GM12878 (cell line): Measurements from ENCODE around the gene CAMTA1. TPM values are rescaled to one million over a fixed set of nuclear protein-coding genes. Genes with fewer than 3 reads are reported as not detected.

ENCODE experiments used
- ATAC-seq: fragments of 200-7000 bp; cut with Tn5 transposase; 3 replicates; pipeline ENCODE4 v1.9.1; 2020; ENCODE audit warnings: mild to moderate bottlenecking, moderate library complexity
- BruUV-seq: library from RNA; stranded (reverse); fragments of 400-500 nt; replicated peaks from 2 replicates; lab custom pipeline; 2021; lab: Mats Ljungman, UMichigan
- CTCF ChIA-PET: fragments of 300-600 bp; sonication (Branson Sonifier 250); formaldehyde crosslinking; extraction: SDS; loops from one replicate; lab custom pipeline; 2021; ENCODE audit warnings: inconsistent platforms; lab: Yijun Ruan, JAX
- POLR2A ChIA-PET: fragments of 350-600 bp; formaldehyde crosslinking; extraction: SDS; loops from one replicate; lab custom pipeline; 2021; ENCODE audit warnings: inconsistent platforms; lab: Charles Lee
- RAD21 ChIA-PET: fragments of 300-600 bp; sonication (Branson Sonifier 250); formaldehyde crosslinking; loops from one replicate; lab custom pipeline; 2023; ENCODE audit warnings: antibody characterized with exemption; ENCODE audit not compliant: unreplicated experiment; lab: Charles Lee
- SMC1A ChIA-PET: fragments of 300-600 bp; sonication (Branson Sonifier 250); formaldehyde crosslinking; loops from one replicate; lab custom pipeline; 2023; ENCODE audit not compliant: unreplicated experiment, uncharacterized antibody; lab: Charles Lee
- DNase-seq: peaks from one replicate; pipeline ENCODE4 v3.0.0-alpha.2; 2011; ENCODE audit warnings: low read depth, low spot score
- FAIRE-seq: peaks from 3 replicates; lab custom pipeline; 2011; peaks lifted over from hg19 to GRCh38; lab: Jason Lieb, UNC
- H2AFZ ChIP-seq: 2 replicates; pipeline ENCODE4 v1.6.0; 2011; ENCODE audit warnings: low read depth, low read length, control low read depth; ENCODE audit not compliant: control insufficient read depth
- H3K27ac ChIP-seq: 2 replicates; pipeline ENCODE4 v1.5.1; 2011; ENCODE audit warnings: control low read depth; ENCODE audit not compliant: control insufficient read depth, insufficient read depth
- H3K27me3 ChIP-seq, 2 experiments: replicated peaks in 1 of 2; 2 replicates each; pipeline versions ENCODE4 v1.6.0 to v1.6.1; 2011; ENCODE audit warnings: low read length in 1 of 2; ENCODE audit not compliant: control insufficient read depth in 2 of 2, insufficient read depth in 2 of 2
- H3K36me3 ChIP-seq, 2 experiments: 2 replicates each; pipeline ENCODE4 v1.5.1; 2011; ENCODE audit warnings: low read length in 1 of 2; ENCODE audit not compliant: control insufficient read depth in 2 of 2, insufficient read depth in 2 of 2
- H3K4me1 ChIP-seq: 2 replicates; pipeline ENCODE4 v1.6.1; 2011; ENCODE audit warnings: mild to moderate bottlenecking, low read length, moderate library complexity, mixed read lengths; ENCODE audit not compliant: control insufficient read depth, insufficient read depth
- H3K4me2 ChIP-seq: 2 replicates; pipeline ENCODE4 v1.6.0; 2011; ENCODE audit warnings: control low read depth; ENCODE audit not compliant: control insufficient read depth, insufficient read depth
- H3K4me3 ChIP-seq: fragments of 200-600 bp; sonication (generic); 2 replicates; pipeline ENCODE4 v1.5.1; 2016
- H3K79me2 ChIP-seq: 2 replicates; pipeline ENCODE4 v1.6.0; 2011; ENCODE audit warnings: low read length; ENCODE audit not compliant: control insufficient read depth, insufficient read depth
- H3K9ac ChIP-seq: 2 replicates; pipeline ENCODE4 v1.8.0; 2011; ENCODE audit warnings: low read length, control low read depth, mixed read lengths; ENCODE audit not compliant: control insufficient read depth, insufficient read depth
- H3K9me3 ChIP-seq: replicated peaks from 3 replicates; pipeline ENCODE4 v1.5.1; 2011; ENCODE audit warnings: mild to moderate bottlenecking, low read length; ENCODE audit not compliant: control insufficient read depth, insufficient read depth
- H4K20me1 ChIP-seq: 2 replicates; pipeline ENCODE4 v1.6.0; 2011; ENCODE audit not compliant: control insufficient read depth, insufficient read depth
- ATF7 ChIP-seq: fragments of 450-650 bp; IDR thresholded peaks from 2 replicates; pipeline ENCODE4 v1.6.1; 2016; ENCODE audit warnings: low read depth, mild to moderate bottlenecking
- CBX3 ChIP-seq: fragments of 200-600 bp; sonication (generic); IDR thresholded peaks from 2 replicates; pipeline ENCODE4 v1.6.1; 2016; ENCODE audit warnings: low read depth, borderline replicate concordance
- FOS ChIP-seq: IDR thresholded peaks from 3 replicates; pipeline ENCODE4 v1.6.1; 2011; ENCODE audit warnings: borderline replicate concordance; ENCODE audit not compliant: insufficient read length; ENCODE audit errors: extremely low read depth
- FOXM1 ChIP-seq: IDR thresholded peaks from 2 replicates; pipeline ENCODE4 v1.6.1; 2012; ENCODE audit warnings: low read depth, mild to moderate bottlenecking, inconsistent platforms, low read length, moderate library complexity
- HDAC2 ChIP-seq: fragments of 200-600 bp; sonication (generic); IDR thresholded peaks from 2 replicates; pipeline ENCODE4 v1.6.1; 2017
- KDM1A ChIP-seq: fragments of 200-600 bp; sonication (generic); IDR thresholded peaks from 2 replicates; pipeline ENCODE4 v1.6.1; 2016; ENCODE audit warnings: borderline replicate concordance
- SREBF1 ChIP-seq: IDR thresholded peaks from 2 replicates; pipeline ENCODE4 v1.6.1; 2012; ENCODE audit warnings: mild to moderate bottlenecking, low read length
- ZNF217 ChIP-seq: fragments of 450-650 bp; IDR thresholded peaks from 2 replicates; pipeline ENCODE4 v1.6.1; 2017; ENCODE audit warnings: antibody characterized with exemption, mild to moderate bottlenecking
- ZNF274 ChIP-seq: IDR thresholded peaks from one replicate; pipeline ENCODE4 v1.8.0; 2011; ENCODE audit not compliant: insufficient read length, insufficient read depth
- WGBS: methylation state at CpG from one replicate; pipeline ENCODE4 v1.1.6; 2016; ENCODE audit warnings: low lambda C conversion rate; ENCODE audit not compliant: insufficient replicate concordance, insufficient coverage; ENCODE audit errors: missing lambda C conversion rate; 5-methylcytosine and 5-hydroxymethylcytosine counted together
- in situ Hi-C: fragments of 300-500 bp; cut with MboI; formaldehyde crosslinking; loops from 9 replicates; pipeline ENCODE4 v1.14.3; 2018; ENCODE audit warnings: mixed read lengths
- intact Hi-C: fragments of 100-400 bp; cut with micrococcal nuclease; formaldehyde crosslinking; loops from one replicate; pipeline ENCODE4 v1.14.2; 2022; ENCODE audit not compliant: unreplicated experiment
- polyA plus RNA-seq, 11 experiments: library from polyadenylated mRNA; depleted of rRNA in 4 of 11; unstranded in 6 of 11; stranded (reverse) in 5 of 11; fragments of >200 nt; fragmentation: Nextera tagmentation in 4 of 11; fragmentation: Illumina TruSeq in 1 of 11; extraction: Ambion mirVana in 4 of 11; extraction: Trizol in 1 of 11; gene quantifications; 1 replicate in 1 of 11; 2 replicates in 10 of 11; pipeline versions ENCODE4 v1.2.1 to v1.2.3, GENCODE V29; 2011 to 2016; ENCODE audit warnings: inconsistent platforms in 2 of 11, missing spikeins in 2 of 11, low read depth in 1 of 11
- total RNA-seq, 4 experiments: library from RNA; depleted of rRNA in 3 of 4; stranded (reverse); fragments of >200 nt in 3 of 4; fragmentation: Illumina TruSeq in 1 of 4; extraction: Trizol in 1 of 4; gene quantifications; 2 replicates each; pipeline versions ENCODE4 v1.2.1 to v1.2.3, GENCODE V29; 2013 to 2021
- TF ChIP-seq, protein P1 (sequence below): IDR thresholded peaks from 2 replicates; pipeline ENCODE4 v1.6.1; 2011; ENCODE audit warnings: low read depth, mild to moderate bottlenecking, low read length, moderate library complexity, borderline replicate concordance; ENCODE audit errors: extremely low read depth
- TF ChIP-seq, protein P2 (sequence below): fragments of 450-650 bp; IDR thresholded peaks from 2 replicates; pipeline ENCODE4 v1.6.1; 2016; ENCODE audit warnings: mild to moderate bottlenecking
- TF ChIP-seq, protein P3 (sequence below): fragments of 450-650 bp; IDR thresholded peaks from 2 replicates; pipeline ENCODE4 v1.6.1; 2017; ENCODE audit warnings: antibody characterized with exemption, mild to moderate bottlenecking, moderate library complexity

The CAMTA1 gene
- total and polyA plus RNA-seq, 10 of the 15 experiments (the other 5 are each of a cell fraction or from before 2014, with no cell fraction given): 37.7 to 148 (median 76.4) TPM

DNA sequence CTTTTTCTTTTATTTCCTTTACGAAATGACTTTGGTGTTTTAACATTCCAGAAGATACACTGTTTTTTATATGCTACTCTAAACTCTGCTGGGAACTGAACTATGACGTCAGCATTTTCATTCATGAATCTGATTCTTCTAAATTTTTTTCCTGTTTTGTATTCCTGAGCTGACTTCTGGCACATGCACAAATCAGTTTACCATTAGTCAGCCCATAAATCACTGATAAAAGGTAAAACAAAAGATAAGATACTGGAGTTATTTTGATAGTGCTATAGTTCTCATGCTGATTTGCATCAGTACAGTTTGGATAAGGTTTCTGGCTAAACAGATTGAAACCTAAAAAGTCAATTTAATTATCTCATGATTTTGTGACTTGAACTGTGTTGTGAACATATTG lies 10.4 kb downstream of the CAMTA1 start:
- Histone ChIP-seq H3K4me1 (no peaks in the 10 kb centered on the region; the same call in 1 of the 2 replicates), H3K27me3 (no peaks in the 10 kb centered on the region), H3K36me3 (peaks cover 2 to 3% of the 10 kb centered on the region in 2 experiments; a peak in 2 of 4 replicates), H3K9me3 (no peaks in the 10 kb centered on the region), H3K79me2 (peaks cover 24% of the 10 kb centered on the region), H3K9ac (no peak overlapping the region), H4K20me1 (no peaks in the 10 kb centered on the region), H3K27ac (no peak overlapping the region), H3K4me2 (no peak overlapping the region), H3K4me3 (no peak overlapping the region), H2AFZ (no peak overlapping the region)
- CTCF ChIA-PET: interaction anchor here (0.7 to 5.5 kb wide), 9 partner anchors 29 to 543 kb away, joined by 3 to 63 read pairs (median 4); no protein-coding TSS in a partner anchor
- in situ Hi-C loops: loop anchor here (5.0 kb wide), 1 partner anchor 272 kb away; no protein-coding TSS in a partner anchor
- RAD21 ChIA-PET: interaction anchor here (1.3 to 1.9 kb wide), 4 partner anchors 9 to 274 kb away, joined by 4 to 21 read pairs (median 7); no protein-coding TSS in a partner anchor
- intact Hi-C loops: no loop called here
- BruUV-seq: no TSS peak
- no peak for FAIRE-seq
- DNase-seq: no peak
- ATAC-seq: no peak
- 78% methylated on average over 2 of the region's 2 CpGs for WGBS
- peak; percentile 52; the same call in 1 of the 2 replicates for TF ChIP-seq ATF7
- TF ChIP-seq, protein P1, sequence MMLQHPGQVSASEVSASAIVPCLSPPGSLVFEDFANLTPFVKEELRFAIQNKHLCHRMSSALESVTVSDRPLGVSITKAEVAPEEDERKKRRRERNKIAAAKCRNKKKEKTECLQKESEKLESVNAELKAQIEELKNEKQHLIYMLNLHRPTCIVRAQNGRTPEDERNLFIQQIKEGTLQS: no peak
- SMC1A ChIA-PET: interaction anchor here (0.8 to 3.7 kb wide), 8 partner anchors 8 to 274 kb away, joined by 3 to 16 read pairs (median 6); no protein-coding TSS in a partner anchor
- POLR2A ChIA-PET: interaction anchor here (0.7 kb wide), 1 partner anchor 12 kb away, joined by 4 read pairs; no protein-coding TSS in a partner anchor

DNA sequence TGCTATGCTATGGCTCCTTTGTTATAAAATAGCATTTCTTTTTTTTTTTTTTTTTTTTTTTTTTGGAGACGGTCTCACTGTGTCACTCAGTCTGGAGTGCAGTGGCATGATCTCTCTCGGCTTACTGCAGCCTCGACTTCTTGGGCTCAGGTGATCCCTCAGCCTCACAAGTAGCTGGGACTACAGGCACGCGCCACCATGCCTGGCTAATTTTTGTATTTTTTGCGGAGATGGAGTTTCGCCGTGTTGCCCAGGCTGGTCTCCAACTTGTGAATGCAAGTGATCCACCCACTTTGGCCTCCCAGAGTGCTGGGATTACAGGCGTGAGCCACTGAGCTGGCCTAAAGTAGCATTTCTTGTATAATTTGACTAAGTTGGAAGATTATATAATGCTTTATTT lies 10.8 kb downstream of the CAMTA1 start:
- BruUV-seq: no TSS peak
- no peaks in the 10 kb centered on the region for H3K27me3 ChIP-seq
- H4K20me1 ChIP-seq: no peaks in the 10 kb centered on the region
- peaks cover 2 to 3% of the 10 kb centered on the region in 2 experiments; a peak in 2 of 4 replicates for H3K36me3 ChIP-seq
- H3K4me2 ChIP-seq: no peak overlapping the region
- ChIA-PET POLR2A (interaction anchor here (0.7 kb wide), 1 partner anchor 12 kb away, joined by 4 read pairs; no protein-coding TSS in a partner anchor), SMC1A (interaction anchor here (0.7 to 3.7 kb wide), 7 partner anchors 7 to 274 kb away, joined by 3 to 16 read pairs (median 8); no protein-coding TSS in a partner anchor), RAD21 (interaction anchor here (1.5 to 1.9 kb wide), 3 partner anchors 8 to 93 kb away, joined by 6 to 21 read pairs (median 8); no protein-coding TSS in a partner anchor), CTCF (interaction anchor here (0.6 to 5.5 kb wide), 8 partner anchors 15 to 543 kb away, joined by 3 to 63 read pairs (median 4); no protein-coding TSS in a partner anchor)
- no peaks in the 10 kb centered on the region for H3K9me3 ChIP-seq
- H2AFZ ChIP-seq: no peak overlapping the region
- no peak overlapping the region for H3K9ac ChIP-seq
- no peaks in the 10 kb centered on the region; the same call in 1 of the 2 replicates for H3K4me1 ChIP-seq
- DNase-seq (no peak), FAIRE-seq (no peak), ATAC-seq (no peak)
- intact Hi-C loops: no loop called here
- 92% methylated on average over 8 of the region's 9 CpGs for WGBS
- in situ Hi-C loops: loop anchor here (5.0 kb wide), 1 partner anchor 271 kb away; no protein-coding TSS in a partner anchor
- no peak overlapping the region for H3K4me3 ChIP-seq
- peaks cover 23% of the 10 kb centered on the region for H3K79me2 ChIP-seq
- no peak overlapping the region for H3K27ac ChIP-seq
- TF ChIP-seq HDAC2: no peak
- TF ChIP-seq, protein P2, sequence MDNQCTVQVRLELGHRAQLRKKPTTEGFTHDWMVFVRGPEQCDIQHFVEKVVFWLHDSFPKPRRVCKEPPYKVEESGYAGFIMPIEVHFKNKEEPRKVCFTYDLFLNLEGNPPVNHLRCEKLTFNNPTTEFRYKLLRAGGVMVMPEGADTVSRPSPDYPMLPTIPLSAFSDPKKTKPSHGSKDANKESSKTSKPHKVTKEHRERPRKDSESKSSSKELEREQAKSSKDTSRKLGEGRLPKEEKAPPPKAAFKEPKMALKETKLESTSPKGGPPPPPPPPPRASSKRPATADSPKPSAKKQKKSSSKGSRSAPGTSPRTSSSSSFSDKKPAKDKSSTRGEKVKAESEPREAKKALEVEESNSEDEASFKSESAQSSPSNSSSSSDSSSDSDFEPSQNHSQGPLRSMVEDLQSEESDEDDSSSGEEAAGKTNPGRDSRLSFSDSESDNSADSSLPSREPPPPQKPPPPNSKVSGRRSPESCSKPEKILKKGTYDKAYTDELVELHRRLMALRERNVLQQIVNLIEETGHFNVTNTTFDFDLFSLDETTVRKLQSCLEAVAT: no peak
- TF ChIP-seq SREBF1: no peak
- TF ChIP-seq FOXM1: no peak
- TF ChIP-seq ZNF274: no peak
- TF ChIP-seq, protein P3, sequence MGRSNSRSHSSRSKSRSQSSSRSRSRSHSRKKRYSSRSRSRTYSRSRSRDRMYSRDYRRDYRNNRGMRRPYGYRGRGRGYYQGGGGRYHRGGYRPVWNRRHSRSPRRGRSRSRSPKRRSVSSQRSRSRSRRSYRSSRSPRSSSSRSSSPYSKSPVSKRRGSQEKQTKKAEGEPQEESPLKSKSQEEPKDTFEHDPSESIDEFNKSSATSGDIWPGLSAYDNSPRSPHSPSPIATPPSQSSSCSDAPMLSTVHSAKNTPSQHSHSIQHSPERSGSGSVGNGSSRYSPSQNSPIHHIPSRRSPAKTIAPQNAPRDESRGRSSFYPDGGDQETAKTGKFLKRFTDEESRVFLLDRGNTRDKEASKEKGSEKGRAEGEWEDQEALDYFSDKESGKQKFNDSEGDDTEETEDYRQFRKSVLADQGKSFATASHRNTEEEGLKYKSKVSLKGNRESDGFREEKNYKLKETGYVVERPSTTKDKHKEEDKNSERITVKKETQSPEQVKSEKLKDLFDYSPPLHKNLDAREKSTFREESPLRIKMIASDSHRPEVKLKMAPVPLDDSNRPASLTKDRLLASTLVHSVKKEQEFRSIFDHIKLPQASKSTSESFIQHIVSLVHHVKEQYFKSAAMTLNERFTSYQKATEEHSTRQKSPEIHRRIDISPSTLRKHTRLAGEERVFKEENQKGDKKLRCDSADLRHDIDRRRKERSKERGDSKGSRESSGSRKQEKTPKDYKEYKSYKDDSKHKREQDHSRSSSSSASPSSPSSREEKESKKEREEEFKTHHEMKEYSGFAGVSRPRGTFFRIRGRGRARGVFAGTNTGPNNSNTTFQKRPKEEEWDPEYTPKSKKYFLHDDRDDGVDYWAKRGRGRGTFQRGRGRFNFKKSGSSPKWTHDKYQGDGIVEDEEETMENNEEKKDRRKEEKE: no peak
- no peak for TF ChIP-seq CBX3
- no peak for TF ChIP-seq ZNF217
- no peak for TF ChIP-seq KDM1A
- TF ChIP-seq FOS: no peak
